ENCODE data around the gene EIF2B2.

- TF ChIP-seq YY1 (IDR thresholded peaks at IDR 0.05; ENCODE audit: insufficient read depth, insufficient read length) = no peak
- TF ChIP-seq SUZ12 (IDR thresholded peaks at IDR 0.05; ENCODE audit: extremely low read depth, insufficient read depth, insufficient read length) = no peak
Observed at GRCh38 chr14:74978416-74978947, 24.2 kb upstream of the EIF2B2 start.

Measured in NT2/D1 (cell line).